GM12878 (cell line): Measurements from ENCODE around the gene TMPRSS11B. TPM values are rescaled to one million over a fixed set of nuclear protein-coding genes. Genes with fewer than 3 reads are reported as not detected.

Source experiments
- BACH1 ChIP-seq: fragments of 450-650 bp; IDR thresholded peaks from 2 replicates; pipeline ENCODE4 v1.6.1; 2017; ENCODE audit warnings: mild to moderate bottlenecking, borderline replicate concordance
- CEBPB ChIP-seq, 2 experiments: fragments of 150-350 bp in 1 of 2; IDR thresholded peaks; 2 replicates each; pipeline ENCODE4 v1.6.1; 2012 to 2014; ENCODE audit warnings: low read depth in 2 of 2, low read length in 2 of 2, borderline replicate concordance in 1 of 2, inconsistent platforms in 1 of 2
- CHD2 ChIP-seq: IDR thresholded peaks from 2 replicates; pipeline ENCODE4 v1.6.1; 2011; ENCODE audit warnings: low read depth, low read length, improper control_type of control experiment, borderline replicate concordance
- EZH2 ChIP-seq: IDR thresholded peaks from 2 replicates; pipeline ENCODE4 v1.6.1; 2012; ENCODE audit warnings: low read depth, mild to moderate bottlenecking, control low read depth, inconsistent platforms, low read length, borderline replicate concordance; ENCODE audit not compliant: control insufficient read depth
- FOS ChIP-seq: IDR thresholded peaks from 3 replicates; pipeline ENCODE4 v1.6.1; 2011; ENCODE audit warnings: borderline replicate concordance; ENCODE audit not compliant: insufficient read length; ENCODE audit errors: extremely low read depth
- FOXK2 ChIP-seq: fragments of 450-650 bp; IDR thresholded peaks from 2 replicates; pipeline ENCODE4 v1.6.1; 2017; ENCODE audit warnings: mild to moderate bottlenecking, moderate library complexity
- HDAC6 ChIP-seq: fragments of 200-600 bp; sonication (generic); IDR thresholded peaks from one replicate; pipeline ENCODE4 v1.8.0; 2017; ENCODE audit warnings: antibody characterized with exemption; ENCODE audit not compliant: unreplicated experiment
- MTA2 ChIP-seq: fragments of 450-650 bp; IDR thresholded peaks from 2 replicates; pipeline ENCODE4 v1.6.1; 2016; ENCODE audit warnings: low read depth, mild to moderate bottlenecking, moderate library complexity
- NFIC ChIP-seq: IDR thresholded peaks from 2 replicates; pipeline ENCODE4 v1.6.1; 2012; ENCODE audit warnings: low read depth, mild to moderate bottlenecking, inconsistent platforms, low read length, moderate library complexity
- NFYB ChIP-seq: IDR thresholded peaks from 2 replicates; pipeline ENCODE4 v1.6.1; 2011; ENCODE audit warnings: low read depth, mild to moderate bottlenecking, low read length, improper control_type of control experiment, moderate library complexity; ENCODE audit not compliant: insufficient read depth
- POLR2A ChIP-seq: IDR thresholded peaks from 2 replicates; pipeline ENCODE4 v1.6.1; 2011; ENCODE audit warnings: low read depth, mild to moderate bottlenecking, low read length
- RAD21 ChIP-seq: IDR thresholded peaks from 2 replicates; pipeline ENCODE4 v1.6.1; 2011; ENCODE audit warnings: mild to moderate bottlenecking, low read depth, low read length, moderate library complexity; ENCODE audit not compliant: insufficient read depth
- RB1 ChIP-seq: fragments of 450-650 bp; formaldehyde crosslinking; IDR thresholded peaks from 2 replicates; pipeline ENCODE4 v1.6.1; 2017; ENCODE audit warnings: mild to moderate bottlenecking, borderline replicate concordance
- SMAD5 ChIP-seq: IDR thresholded peaks from 2 replicates; pipeline ENCODE4 v1.6.1; 2016; ENCODE audit warnings: antibody characterized with exemption, low read depth
- SREBF1 ChIP-seq: IDR thresholded peaks from 2 replicates; pipeline ENCODE4 v1.6.1; 2012; ENCODE audit warnings: mild to moderate bottlenecking, low read length
- SUPT20H ChIP-seq: IDR thresholded peaks from 2 replicates; pipeline ENCODE4 v1.6.1; 2011; ENCODE audit warnings: low read depth, mild to moderate bottlenecking, low read length, moderate library complexity, borderline replicate concordance; ENCODE audit not compliant: control insufficient read depth
- TCF12 ChIP-seq: IDR thresholded peaks from 2 replicates; pipeline ENCODE4 v1.6.1; 2011; ENCODE audit warnings: low read depth, mild to moderate bottlenecking, low read length
- polyA plus RNA-seq, 11 experiments: library from polyadenylated mRNA; depleted of rRNA in 4 of 11; unstranded in 6 of 11; stranded (reverse) in 5 of 11; fragments of >200 nt; fragmentation: Nextera tagmentation in 4 of 11; fragmentation: Illumina TruSeq in 1 of 11; extraction: Ambion mirVana in 4 of 11; extraction: Trizol in 1 of 11; gene quantifications; 1 replicate in 1 of 11; 2 replicates in 10 of 11; pipeline versions ENCODE4 v1.2.1 to v1.2.3, GENCODE V29; 2011 to 2016; ENCODE audit warnings: inconsistent platforms in 2 of 11, missing spikeins in 2 of 11, low read depth in 1 of 11
- total RNA-seq, 4 experiments: library from RNA; depleted of rRNA in 3 of 4; stranded (reverse); fragments of >200 nt in 3 of 4; fragmentation: Illumina TruSeq in 1 of 4; extraction: Trizol in 1 of 4; gene quantifications; 2 replicates each; pipeline versions ENCODE4 v1.2.1 to v1.2.3, GENCODE V29; 2013 to 2021
- TF ChIP-seq, protein P1 (sequence below): fragments of 450-650 bp; IDR thresholded peaks from 2 replicates; pipeline ENCODE4 v1.6.1; 2017; ENCODE audit warnings: mild to moderate bottlenecking, low read depth, inconsistent platforms; ENCODE audit not compliant: poor library complexity, severe bottlenecking
- TF ChIP-seq, protein P2 (sequence below): IDR thresholded peaks from 2 replicates; pipeline ENCODE4 v1.6.1; 2012; ENCODE audit warnings: low read length, inconsistent platforms
- TF ChIP-seq, protein P3 (sequence below): fragments of 450-650 bp; formaldehyde crosslinking; IDR thresholded peaks from 2 replicates; pipeline ENCODE4 v1.5.0; 2022; ENCODE audit warnings: mild to moderate bottlenecking, missing genetic modification characterization
- TF ChIP-seq, protein P4 (sequence below): fragments of 450-650 bp; IDR thresholded peaks from 2 replicates; pipeline ENCODE4 v1.6.1; 2017; ENCODE audit warnings: mild to moderate bottlenecking, moderate library complexity

Gene TMPRSS11B
- total and polyA plus RNA-seq, 10 of the 15 experiments (the other 5 are each of a cell fraction or from before 2014, with no cell fraction given), result not detected

DNA sequence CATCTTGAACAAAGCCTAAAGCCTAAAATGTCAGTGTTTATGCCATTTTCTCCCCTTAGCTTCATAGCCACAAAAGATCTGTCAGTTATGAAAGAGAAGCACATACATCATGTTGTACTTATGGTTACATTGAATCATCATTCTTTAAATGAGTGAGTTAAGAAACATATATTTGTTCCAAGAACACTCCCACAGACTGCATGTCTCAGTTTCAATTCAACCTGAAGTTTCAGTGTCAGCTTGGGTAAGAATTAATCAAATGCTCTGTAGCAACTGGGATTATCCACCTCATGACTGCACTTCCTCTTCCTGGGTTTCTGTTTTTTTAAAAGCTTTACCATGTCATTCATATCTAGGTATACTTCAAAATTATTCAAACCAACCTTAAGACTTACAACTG is 3.9 kb upstream of the TMPRSS11B start (continued):
- TF ChIP-seq MTA2 (peak; percentile 55; the same call in 1 of the 2 replicates), FOS (no peak), EZH2 (no peak), TCF12 (no peak), SREBF1 (no peak), SMAD5 (no peak), NFYB (no peak), RAD21 (no peak), BACH1 (no peak), SUPT20H (no peak), CHD2 (no peak), NFIC (peak; percentile 59; the same call in 1 of the 2 replicates), HDAC6 (no peak), RB1 (no peak), FOXK2 (no peak), POLR2A (no peak), CEBPB (IDR thresholded peaks at IDR 0.05; ENCODE audit: borderline replicate concordance in 1 of 2, low read depth in 2 of 2, low read length in 2 of 2) (no peak)
- TF ChIP-seq, protein P1, sequence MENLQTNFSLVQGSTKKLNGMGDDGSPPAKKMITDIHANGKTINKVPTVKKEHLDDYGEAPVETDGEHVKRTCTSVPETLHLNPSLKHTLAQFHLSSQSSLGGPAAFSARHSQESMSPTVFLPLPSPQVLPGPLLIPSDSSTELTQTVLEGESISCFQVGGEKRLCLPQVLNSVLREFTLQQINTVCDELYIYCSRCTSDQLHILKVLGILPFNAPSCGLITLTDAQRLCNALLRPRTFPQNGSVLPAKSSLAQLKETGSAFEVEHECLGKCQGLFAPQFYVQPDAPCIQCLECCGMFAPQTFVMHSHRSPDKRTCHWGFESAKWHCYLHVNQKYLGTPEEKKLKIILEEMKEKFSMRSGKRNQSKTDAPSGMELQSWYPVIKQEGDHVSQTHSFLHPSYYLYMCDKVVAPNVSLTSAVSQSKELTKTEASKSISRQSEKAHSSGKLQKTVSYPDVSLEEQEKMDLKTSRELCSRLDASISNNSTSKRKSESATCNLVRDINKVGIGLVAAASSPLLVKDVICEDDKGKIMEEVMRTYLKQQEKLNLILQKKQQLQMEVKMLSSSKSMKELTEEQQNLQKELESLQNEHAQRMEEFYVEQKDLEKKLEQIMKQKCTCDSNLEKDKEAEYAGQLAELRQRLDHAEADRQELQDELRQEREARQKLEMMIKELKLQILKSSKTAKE, result no peak
- TF ChIP-seq, protein P2, sequence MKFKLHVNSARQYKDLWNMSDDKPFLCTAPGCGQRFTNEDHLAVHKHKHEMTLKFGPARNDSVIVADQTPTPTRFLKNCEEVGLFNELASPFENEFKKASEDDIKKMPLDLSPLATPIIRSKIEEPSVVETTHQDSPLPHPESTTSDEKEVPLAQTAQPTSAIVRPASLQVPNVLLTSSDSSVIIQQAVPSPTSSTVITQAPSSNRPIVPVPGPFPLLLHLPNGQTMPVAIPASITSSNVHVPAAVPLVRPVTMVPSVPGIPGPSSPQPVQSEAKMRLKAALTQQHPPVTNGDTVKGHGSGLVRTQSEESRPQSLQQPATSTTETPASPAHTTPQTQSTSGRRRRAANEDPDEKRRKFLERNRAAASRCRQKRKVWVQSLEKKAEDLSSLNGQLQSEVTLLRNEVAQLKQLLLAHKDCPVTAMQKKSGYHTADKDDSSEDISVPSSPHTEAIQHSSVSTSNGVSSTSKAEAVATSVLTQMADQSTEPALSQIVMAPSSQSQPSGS, result 0 out of 2 replicates have a peak, but pooled peaks have one; percentile 37
- TF ChIP-seq, protein P3, sequence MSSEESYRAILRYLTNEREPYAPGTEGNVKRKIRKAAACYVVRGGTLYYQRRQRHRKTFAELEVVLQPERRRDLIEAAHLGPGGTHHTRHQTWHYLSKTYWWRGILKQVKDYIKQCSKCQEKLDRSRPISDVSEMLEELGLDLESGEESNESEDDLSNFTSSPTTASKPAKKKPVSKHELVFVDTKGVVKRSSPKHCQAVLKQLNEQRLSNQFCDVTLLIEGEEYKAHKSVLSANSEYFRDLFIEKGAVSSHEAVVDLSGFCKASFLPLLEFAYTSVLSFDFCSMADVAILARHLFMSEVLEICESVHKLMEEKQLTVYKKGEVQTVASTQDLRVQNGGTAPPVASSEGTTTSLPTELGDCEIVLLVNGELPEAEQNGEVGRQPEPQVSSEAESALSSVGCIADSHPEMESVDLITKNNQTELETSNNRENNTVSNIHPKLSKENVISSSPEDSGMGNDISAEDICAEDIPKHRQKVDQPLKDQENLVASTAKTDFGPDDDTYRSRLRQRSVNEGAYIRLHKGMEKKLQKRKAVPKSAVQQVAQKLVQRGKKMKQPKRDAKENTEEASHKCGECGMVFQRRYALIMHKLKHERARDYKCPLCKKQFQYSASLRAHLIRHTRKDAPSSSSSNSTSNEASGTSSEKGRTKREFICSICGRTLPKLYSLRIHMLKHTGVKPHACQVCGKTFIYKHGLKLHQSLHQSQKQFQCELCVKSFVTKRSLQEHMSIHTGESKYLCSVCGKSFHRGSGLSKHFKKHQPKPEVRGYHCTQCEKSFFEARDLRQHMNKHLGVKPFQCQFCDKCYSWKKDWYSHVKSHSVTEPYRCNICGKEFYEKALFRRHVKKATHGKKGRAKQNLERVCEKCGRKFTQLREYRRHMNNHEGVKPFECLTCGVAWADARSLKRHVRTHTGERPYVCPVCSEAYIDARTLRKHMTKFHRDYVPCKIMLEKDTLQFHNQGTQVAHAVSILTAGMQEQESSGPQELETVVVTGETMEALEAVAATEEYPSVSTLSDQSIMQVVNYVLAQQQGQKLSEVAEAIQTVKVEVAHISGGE (CRISPR knock-in tag), result no peak
- TF ChIP-seq, protein P4, sequence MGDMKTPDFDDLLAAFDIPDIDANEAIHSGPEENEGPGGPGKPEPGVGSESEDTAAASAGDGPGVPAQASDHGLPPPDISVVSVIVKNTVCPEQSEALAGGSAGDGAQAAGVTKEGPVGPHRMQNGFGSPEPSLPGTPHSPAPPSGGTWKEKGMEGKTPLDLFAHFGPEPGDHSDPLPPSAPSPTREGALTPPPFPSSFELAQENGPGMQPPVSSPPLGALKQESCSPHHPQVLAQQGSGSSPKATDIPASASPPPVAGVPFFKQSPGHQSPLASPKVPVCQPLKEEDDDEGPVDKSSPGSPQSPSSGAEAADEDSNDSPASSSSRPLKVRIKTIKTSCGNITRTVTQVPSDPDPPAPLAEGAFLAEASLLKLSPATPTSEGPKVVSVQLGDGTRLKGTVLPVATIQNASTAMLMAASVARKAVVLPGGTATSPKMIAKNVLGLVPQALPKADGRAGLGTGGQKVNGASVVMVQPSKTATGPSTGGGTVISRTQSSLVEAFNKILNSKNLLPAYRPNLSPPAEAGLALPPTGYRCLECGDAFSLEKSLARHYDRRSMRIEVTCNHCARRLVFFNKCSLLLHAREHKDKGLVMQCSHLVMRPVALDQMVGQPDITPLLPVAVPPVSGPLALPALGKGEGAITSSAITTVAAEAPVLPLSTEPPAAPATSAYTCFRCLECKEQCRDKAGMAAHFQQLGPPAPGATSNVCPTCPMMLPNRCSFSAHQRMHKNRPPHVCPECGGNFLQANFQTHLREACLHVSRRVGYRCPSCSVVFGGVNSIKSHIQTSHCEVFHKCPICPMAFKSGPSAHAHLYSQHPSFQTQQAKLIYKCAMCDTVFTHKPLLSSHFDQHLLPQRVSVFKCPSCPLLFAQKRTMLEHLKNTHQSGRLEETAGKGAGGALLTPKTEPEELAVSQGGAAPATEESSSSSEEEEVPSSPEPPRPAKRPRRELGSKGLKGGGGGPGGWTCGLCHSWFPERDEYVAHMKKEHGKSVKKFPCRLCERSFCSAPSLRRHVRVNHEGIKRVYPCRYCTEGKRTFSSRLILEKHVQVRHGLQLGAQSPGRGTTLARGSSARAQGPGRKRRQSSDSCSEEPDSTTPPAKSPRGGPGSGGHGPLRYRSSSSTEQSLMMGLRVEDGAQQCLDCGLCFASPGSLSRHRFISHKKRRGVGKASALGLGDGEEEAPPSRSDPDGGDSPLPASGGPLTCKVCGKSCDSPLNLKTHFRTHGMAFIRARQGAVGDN, result no peak
